ENCODE results near the gene TBL3.

TBL3 gene

GRCh38 chr16:2023092-2024031, 51.5 kb downstream of the TBL3 start:
- peak; percentile 83 for ATAC-seq
- Mint-ChIP-seq H3K27ac (peak overlapping the region; percentile 87), H3K36me3 (no peaks in the 10 kb centered on the region), H3K4me1 (peaks cover 30% of the 10 kb centered on the region), H3K9me3 (no peaks in the 10 kb centered on the region), H3K4me3 (peak overlapping the region; percentile 74)
- DNase-seq (ENCODE audit: low spot score in 2 of 2): peak; percentile 99

- Mint-ChIP-seq H3K36me3 (no peaks in the 10 kb centered on the region), H3K27ac (no peak overlapping the region), H3K4me3 (no peak overlapping the region), H3K9me3 (no peaks in the 10 kb centered on the region), H3K4me1 (peaks cover 30% of the 10 kb centered on the region)
- ATAC-seq: no peak
- DNase-seq (ENCODE audit: low spot score in 2 of 2): no peak
Measured at GRCh38 chr16:2024032-2024420, 52.2 kb downstream of the TBL3 start.

- H3K4me3 Mint-ChIP-seq: peak overlapping the region; percentile 55
- H3K27ac Mint-ChIP-seq: peak overlapping the region; percentile 52
- no peaks in the 10 kb centered on the region for H3K36me3 Mint-ChIP-seq
- ATAC-seq (no peak), DNase-seq (ENCODE audit: low spot score in 2 of 2) (no peak)
- no peaks in the 10 kb centered on the region for H3K9me3 Mint-ChIP-seq
- H3K4me1 Mint-ChIP-seq: peaks cover 30% of the 10 kb centered on the region
Measured at GRCh38 chr16:2025251-2025650, 53.4 kb downstream of the TBL3 start.

GRCh38 chr16:2025878-2026460, 54.1 kb downstream of the TBL3 start:
- H3K27ac Mint-ChIP-seq: no peak overlapping the region
- H3K4me3 Mint-ChIP-seq: peak overlapping the region; percentile 55
- no peaks in the 10 kb centered on the region for H3K9me3 Mint-ChIP-seq
- DNase-seq (ENCODE audit: low spot score in 2 of 2): no peak
- ATAC-seq: no peak
- H3K36me3 Mint-ChIP-seq: no peaks in the 10 kb centered on the region
- H3K4me1 Mint-ChIP-seq: peaks cover 24% of the 10 kb centered on the region

- Mint-ChIP-seq H3K9me3 (no peaks in the 10 kb centered on the region), H3K36me3 (no peaks in the 10 kb centered on the region), H3K27ac (no peak within 1 kb of the TSS), H3K4me3 (peak within 1 kb of the TSS; percentile 55), H3K4me1 (peaks cover 24% of the 10 kb centered on the region)
- DNase-seq (ENCODE audit: low spot score in 2 of 2) (no peak), ATAC-seq (peak; percentile 1)
Measured at GRCh38 chr16:2026461-2027023, 54.7 kb downstream of the TBL3 start, which contains the start of gene NHERF2. Gene NHERF2 (plus strand): TSS chr16:2026902. CDS start chr16:2027006, 104 bp downstream.

- Mint-ChIP-seq H3K9me3 (no peaks in the 10 kb centered on the region), H3K36me3 (no peaks in the 10 kb centered on the region), H3K4me1 (peaks cover 27% of the 10 kb centered on the region)
Measured at GRCh38 chr16:2027024-2028010, 55.5 kb downstream of the TBL3 start.

GRCh38 chr16:2028146-2028545, 56.3 kb downstream of the TBL3 start:
- ATAC-seq (no peak), DNase-seq (ENCODE audit: low spot score in 2 of 2) (no peak)
- Mint-ChIP-seq H3K36me3 (no peaks in the 10 kb centered on the region), H3K4me3 (peak overlapping the region; percentile 55), H3K27ac (no peak overlapping the region), H3K9me3 (no peaks in the 10 kb centered on the region), H3K4me1 (peaks cover 22% of the 10 kb centered on the region)

More at GRCh38 chr16:2027024-2028010, 55.5 kb downstream of the TBL3 start:
- DNase-seq (ENCODE audit: low spot score in 2 of 2) (no peak), ATAC-seq (peak; percentile 25)
- no peak overlapping the region for H3K27ac Mint-ChIP-seq
- H3K4me3 Mint-ChIP-seq: peak overlapping the region; percentile 55

- Mint-ChIP-seq H3K36me3 (no peaks in the 10 kb centered on the region), H3K9me3 (no peaks in the 10 kb centered on the region), H3K4me1 (peaks cover 17% of the 10 kb centered on the region), H3K4me3 (no peak overlapping the region), H3K27ac (no peak overlapping the region)
- no peak for DNase-seq (ENCODE audit: low spot score in 2 of 2)
- ATAC-seq: no peak
Measured at GRCh38 chr16:2028620-2029220, 56.9 kb downstream of the TBL3 start.

GRCh38 chr16:2029350-2029749, 57.5 kb downstream of the TBL3 start:
- Mint-ChIP-seq H3K9me3 (no peaks in the 10 kb centered on the region), H3K4me1 (peaks cover 17% of the 10 kb centered on the region), H3K4me3 (no peak overlapping the region)

GRCh38 chr16:2030036-2030435, 58.2 kb downstream of the TBL3 start:
- Mint-ChIP-seq H3K27ac (no peak overlapping the region), H3K9me3 (no peaks in the 10 kb centered on the region)

More at GRCh38 chr16:2029350-2029749, 57.5 kb downstream of the TBL3 start:
- ATAC-seq (no peak), DNase-seq (ENCODE audit: low spot score in 2 of 2) (no peak)
- Mint-ChIP-seq H3K36me3 (no peaks in the 10 kb centered on the region), H3K27ac (no peak overlapping the region)

GRCh38 chr16:2031081-2031577, 59.3 kb downstream of the TBL3 start:
- peak overlapping the region; percentile 78 for H3K27ac Mint-ChIP-seq
- peaks cover 10% of the 10 kb centered on the region for H3K4me1 Mint-ChIP-seq
- ATAC-seq (no peak), DNase-seq (ENCODE audit: low spot score in 2 of 2) (no peak)
- H3K9me3 Mint-ChIP-seq: no peaks in the 10 kb centered on the region
- no peaks in the 10 kb centered on the region for H3K36me3 Mint-ChIP-seq
- no peak overlapping the region for H3K4me3 Mint-ChIP-seq

More at GRCh38 chr16:2030036-2030435, 58.2 kb downstream of the TBL3 start:
- H3K36me3 Mint-ChIP-seq: no peaks in the 10 kb centered on the region
- no peak overlapping the region for H3K4me3 Mint-ChIP-seq
- ATAC-seq (no peak), DNase-seq (ENCODE audit: low spot score in 2 of 2) (no peak)
- peaks cover 17% of the 10 kb centered on the region for H3K4me1 Mint-ChIP-seq

Measured in stimulated activated effector memory CD8-positive, alpha-beta T cell treated with anti-CD3 and anti-CD28 coated beads, Interleukin-12 subunit alpha, Interleukin-12 subunit beta, amount 100 ng/mL, for 72 hours (primary cell).